ENCODE results near the gene GRIN2A. TPM values are rescaled to one million over a fixed set of nuclear protein-coding genes. Genes with fewer than 3 reads are reported as not detected.

The GRIN2A gene
- total RNA-seq, 1 donor from 2014 or later, result 1.5 TPM

- intact Hi-C loops (cut with micrococcal nuclease), result no loop called here
Measured at GRCh38 chr16:9827062-9827752, 355.0 kb downstream of the GRIN2A start.

GRCh38 chr16:9826656-9827055, 355.6 kb downstream of the GRIN2A start:
- CTCF ChIA-PET, result no interaction called here
- H3K27ac Mint-ChIP-seq, result no peak overlapping the region
- H3K36me3 Mint-ChIP-seq (ENCODE audit: low read depth), result no peaks in the 10 kb centered on the region
- intact Hi-C loops (cut with micrococcal nuclease), result no loop called here
- no peak for TF ChIP-seq CTCF (IDR thresholded peaks at IDR 0.05)
- H3K4me3 Mint-ChIP-seq, result no peak overlapping the region
- no peaks in the 10 kb centered on the region for H3K9me3 Mint-ChIP-seq
- H3K4me1 Mint-ChIP-seq, result no peaks in the 10 kb centered on the region
- H3K27me3 Mint-ChIP-seq, result peaks cover 5% of the 10 kb centered on the region
- no peak for DNase-seq
- POLR2A ChIA-PET, result no interaction called here
- ATAC-seq (ENCODE audit: low read depth), result no peak

More at GRCh38 chr16:9827062-9827752, 355.0 kb downstream of the GRIN2A start:
- Mint-ChIP-seq H3K27me3 (peaks cover 5% of the 10 kb centered on the region), H3K4me1 (no peaks in the 10 kb centered on the region), H3K27ac (no peak overlapping the region), H3K36me3 (ENCODE audit: low read depth) (no peaks in the 10 kb centered on the region), H3K9me3 (no peaks in the 10 kb centered on the region), H3K4me3 (no peak overlapping the region)
- DNase-seq (no peak), ATAC-seq (ENCODE audit: low read depth) (no peak)
- ChIA-PET POLR2A (no interaction called here), CTCF (no interaction called here)
- TF ChIP-seq CTCF (IDR thresholded peaks at IDR 0.05), result no peak

- DNase-seq, result no peak
- Mint-ChIP-seq H3K4me1 (no peaks in the 10 kb centered on the region), H3K27me3 (peaks cover 11% of the 10 kb centered on the region), H3K4me3 (no peak overlapping the region), H3K9me3 (no peaks in the 10 kb centered on the region), H3K27ac (no peak overlapping the region), H3K36me3 (ENCODE audit: low read depth) (no peaks in the 10 kb centered on the region)
- ChIA-PET POLR2A (no interaction called here), CTCF (no interaction called here)
- no peak for ATAC-seq (ENCODE audit: low read depth)
- no peak for TF ChIP-seq CTCF (IDR thresholded peaks at IDR 0.05)
- intact Hi-C loops (cut with micrococcal nuclease), result no loop called here
Measured at GRCh38 chr16:9824200-9825068, 357.8 kb downstream of the GRIN2A start.

GRCh38 chr16:9823510-9823909, 358.7 kb downstream of the GRIN2A start:
- Mint-ChIP-seq H3K4me1 (no peaks in the 10 kb centered on the region), H3K4me3 (no peak overlapping the region), H3K27me3 (peaks cover 11% of the 10 kb centered on the region), H3K9me3 (no peaks in the 10 kb centered on the region), H3K27ac (no peak overlapping the region), H3K36me3 (ENCODE audit: low read depth) (no peaks in the 10 kb centered on the region)
- no peak for TF ChIP-seq CTCF (IDR thresholded peaks at IDR 0.05)
- DNase-seq, result no peak
- intact Hi-C loops (cut with micrococcal nuclease), result no loop called here
- POLR2A ChIA-PET, result no interaction called here
- no peak for ATAC-seq (ENCODE audit: low read depth)
- CTCF ChIA-PET, result no interaction called here

- DNase-seq, result no peak
- H3K4me3 Mint-ChIP-seq, result no peak overlapping the region
- intact Hi-C loops (cut with micrococcal nuclease), result no loop called here
- H3K4me1 Mint-ChIP-seq, result no peaks in the 10 kb centered on the region
- peaks cover 11% of the 10 kb centered on the region for H3K27me3 Mint-ChIP-seq
- H3K27ac Mint-ChIP-seq, result no peak overlapping the region
- no peaks in the 10 kb centered on the region for H3K9me3 Mint-ChIP-seq
- ChIA-PET CTCF (no interaction called here), POLR2A (no interaction called here)
- TF ChIP-seq CTCF (IDR thresholded peaks at IDR 0.05), result no peak
- no peaks in the 10 kb centered on the region for H3K36me3 Mint-ChIP-seq (ENCODE audit: low read depth)
- ATAC-seq (ENCODE audit: low read depth), result no peak
Measured at GRCh38 chr16:9821970-9822369, 360.3 kb downstream of the GRIN2A start.
